GM21737 (cell line): ENCODE data around the gene UBFD1.
"Not testable (repeated sequence)": the region's sequence is repeated elsewhere in the genome, so short reads cannot be mapped to it uniquely, and the experiment has no call there.

ENCODE experiments used
- ATAC-seq: cut with Tn5 transposase; IDR thresholded peaks from one replicate; pipeline ENCODE4 v1.9.1; 2021; ENCODE audit warnings: mild to moderate bottlenecking, moderate library complexity; ENCODE audit not compliant: unreplicated experiment

UBFD1 gene

DNA sequence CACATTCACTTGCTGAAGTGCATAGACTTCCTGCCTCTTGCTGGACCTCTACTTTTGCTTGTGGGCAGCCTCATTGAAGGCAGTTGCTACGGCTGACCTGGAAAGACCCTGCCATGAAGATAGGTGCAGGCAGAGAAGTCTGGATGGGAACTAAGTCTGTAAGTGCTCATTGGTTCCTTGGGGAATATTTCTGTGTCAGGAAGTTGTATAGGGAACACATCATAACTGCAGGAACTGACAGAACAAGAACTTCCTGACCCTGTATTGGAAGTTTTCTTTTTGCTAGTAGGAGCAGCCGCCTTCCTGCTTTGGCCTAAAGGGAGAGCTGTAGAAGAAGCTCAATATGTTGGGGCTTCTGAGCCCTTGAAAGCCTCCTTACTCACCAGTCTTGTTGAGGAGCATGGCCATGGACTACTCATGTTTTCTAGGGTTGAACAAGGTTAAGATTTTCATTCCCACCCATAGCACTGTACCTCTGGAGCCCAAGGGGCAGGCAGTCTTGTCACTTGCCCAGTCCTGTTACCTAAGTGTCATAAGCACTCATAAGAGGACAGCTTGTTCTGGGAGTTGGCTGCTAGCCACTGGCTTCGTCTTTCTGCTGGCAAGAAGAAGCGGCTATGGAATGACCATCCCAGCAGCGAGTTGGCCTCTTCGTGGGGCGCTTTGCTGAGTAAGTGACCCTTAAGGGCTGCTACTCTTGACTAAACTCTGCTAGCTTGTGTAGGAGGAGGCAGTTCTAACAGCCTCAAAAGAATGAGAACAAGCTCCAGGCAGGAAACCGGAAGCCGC, 7.2 kb downstream of the UBFD1 start:
- no peak for ATAC-seq

DNA sequence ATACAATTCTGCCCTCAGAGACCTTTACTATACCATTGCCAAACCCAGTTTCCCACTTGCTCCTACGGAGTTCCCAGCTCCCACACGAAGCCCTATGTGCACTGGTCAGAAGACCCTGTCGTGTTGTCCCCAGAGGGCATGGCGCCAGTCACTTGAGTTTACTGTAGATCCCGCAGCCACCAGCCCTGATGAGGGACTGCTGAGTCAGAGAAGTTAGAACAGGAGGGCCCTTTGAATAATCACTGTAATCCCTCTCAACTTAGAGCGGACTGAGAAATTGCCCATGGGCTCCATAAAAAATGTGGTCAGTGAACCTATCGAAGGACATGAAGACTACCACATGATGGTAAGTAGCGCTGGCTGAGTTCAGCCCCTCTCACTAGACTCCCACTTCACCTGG, 9.2 kb downstream of the UBFD1 start:
- ATAC-seq, result no peak

DNA sequence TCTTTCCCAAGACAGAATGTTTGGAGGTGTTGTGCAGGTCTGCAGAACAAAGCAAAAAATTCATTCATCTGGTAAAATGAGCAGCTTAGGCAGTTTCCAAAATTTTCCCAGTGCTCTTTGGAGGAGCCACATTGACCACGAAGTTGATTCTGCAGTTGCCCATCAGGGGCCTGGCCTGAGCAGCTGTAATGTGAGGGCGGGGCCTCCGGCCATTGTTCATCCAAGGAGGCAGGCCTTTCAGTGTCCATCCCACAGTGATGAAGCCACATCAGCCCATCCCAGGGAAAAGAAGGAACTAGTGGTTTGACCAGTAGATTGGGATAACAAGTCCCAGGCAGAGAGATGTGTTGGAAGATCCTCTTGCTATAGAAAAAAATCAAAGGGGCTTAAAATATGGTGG, 10.1 kb downstream of the UBFD1 start:
- no peak for ATAC-seq

DNA sequence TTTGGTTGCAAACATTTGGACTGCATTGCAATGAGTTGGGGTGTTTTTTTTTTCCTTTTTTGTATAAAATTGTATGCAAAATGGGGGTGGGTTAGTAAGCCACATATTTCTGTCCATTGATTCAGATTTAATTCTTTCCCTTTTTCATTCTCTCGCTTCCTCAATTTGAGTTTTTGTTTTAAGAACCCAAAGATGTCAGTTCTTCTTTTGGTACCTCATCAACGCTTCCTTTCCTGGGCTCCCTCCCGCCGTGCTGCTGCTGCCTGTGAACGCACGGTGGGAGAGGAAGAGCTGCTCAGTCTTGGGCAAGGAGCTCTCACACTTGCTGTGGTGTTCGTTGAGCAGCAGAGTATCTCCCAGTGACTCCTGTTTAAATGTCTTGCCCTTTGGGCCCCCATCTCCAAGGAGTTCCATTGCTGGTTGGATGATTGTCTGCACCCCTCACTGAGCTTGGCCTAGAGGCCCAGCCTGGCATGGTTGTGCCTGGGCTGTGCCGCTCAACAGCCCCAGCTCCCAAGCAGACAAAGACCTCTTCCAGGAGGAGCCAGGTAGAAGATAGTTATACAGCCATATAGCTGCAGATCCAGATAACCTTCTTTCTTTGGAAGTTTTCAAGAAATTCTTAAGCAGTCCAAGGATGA, 13.6 kb downstream of the UBFD1 start:
- no peak for ATAC-seq

DNA sequence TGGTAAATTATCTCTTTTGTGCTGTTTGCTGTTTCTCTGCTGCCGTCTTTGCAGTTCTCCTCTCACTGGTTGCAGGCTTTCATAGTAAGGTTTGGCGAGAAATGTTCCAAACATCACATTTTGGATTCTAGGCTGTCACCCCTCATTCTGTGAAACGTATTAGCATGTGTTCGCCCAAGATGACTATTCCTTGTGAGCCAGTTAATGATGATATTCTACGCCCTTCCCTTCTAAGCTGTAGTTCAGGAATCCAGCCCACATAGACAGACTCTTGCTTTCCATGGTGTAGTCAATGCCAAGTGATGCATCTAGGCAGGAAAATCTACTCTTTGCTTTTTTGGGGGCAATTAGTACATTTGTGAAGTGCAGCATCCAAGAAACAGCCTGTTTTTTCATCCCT, 14.4 kb downstream of the UBFD1 start:
- ATAC-seq, result no peak

DNA sequence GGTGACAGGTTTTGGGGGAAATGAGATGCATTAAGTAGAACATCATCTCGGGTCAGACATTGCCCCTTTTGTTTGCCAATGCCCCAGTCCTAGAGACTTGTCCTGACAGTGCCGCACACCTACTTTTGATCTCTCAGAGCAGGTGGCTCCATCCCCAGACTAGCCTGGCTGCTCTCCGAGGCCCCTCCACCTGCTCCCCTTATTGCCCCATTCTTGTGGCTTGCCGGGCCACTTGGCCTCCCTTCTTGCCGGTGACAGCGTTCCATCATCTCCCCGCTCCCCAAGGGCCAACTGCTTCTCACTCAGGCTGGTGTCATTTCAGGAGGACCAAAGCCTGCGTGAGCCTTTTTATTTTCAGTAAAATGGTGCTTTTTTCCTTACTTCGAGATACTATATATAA, 14.9 kb downstream of the UBFD1 start:
- no peak for ATAC-seq

DNA sequence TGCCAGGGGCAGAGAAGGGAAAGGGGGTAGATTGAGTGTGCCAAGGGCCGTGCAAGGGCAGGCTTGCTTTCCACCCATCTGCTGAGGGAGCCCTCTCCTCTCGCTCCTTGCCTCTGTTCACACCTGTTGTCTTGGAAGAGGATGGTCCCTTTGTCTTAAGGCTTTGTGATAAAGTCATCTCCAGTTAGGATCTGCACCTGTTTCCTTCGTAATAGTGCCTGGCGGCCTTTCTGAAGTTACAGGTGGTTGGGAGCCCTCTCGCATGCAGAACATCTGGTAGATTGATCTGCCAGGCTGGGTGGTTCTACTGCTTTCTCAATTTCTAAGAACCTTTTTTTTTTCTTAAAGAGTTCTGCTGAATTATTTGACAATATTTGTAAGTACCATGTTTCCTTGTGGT, 16.3 kb downstream of the UBFD1 start:
- ATAC-seq, result no peak

DNA sequence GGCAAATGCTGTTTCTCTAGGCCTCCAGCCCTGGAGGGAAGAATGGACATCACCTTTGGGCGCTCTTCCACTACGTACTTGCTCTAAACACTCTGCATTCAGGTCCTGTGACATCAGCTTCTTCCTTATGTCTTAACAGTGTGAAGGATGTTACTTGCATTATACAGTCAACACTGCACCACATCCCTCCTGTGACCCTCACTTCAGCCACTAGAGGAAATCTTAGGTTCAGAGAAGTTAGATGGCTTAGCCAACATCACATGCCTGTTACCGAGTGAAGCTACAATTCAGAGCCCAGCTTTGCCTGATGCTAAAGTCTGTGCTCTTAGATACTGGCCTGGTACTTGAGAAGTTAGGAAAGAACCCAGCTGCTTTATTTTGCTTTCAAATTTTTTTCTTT, 18.3 kb downstream of the UBFD1 start:
- ATAC-seq, result no peak

DNA sequence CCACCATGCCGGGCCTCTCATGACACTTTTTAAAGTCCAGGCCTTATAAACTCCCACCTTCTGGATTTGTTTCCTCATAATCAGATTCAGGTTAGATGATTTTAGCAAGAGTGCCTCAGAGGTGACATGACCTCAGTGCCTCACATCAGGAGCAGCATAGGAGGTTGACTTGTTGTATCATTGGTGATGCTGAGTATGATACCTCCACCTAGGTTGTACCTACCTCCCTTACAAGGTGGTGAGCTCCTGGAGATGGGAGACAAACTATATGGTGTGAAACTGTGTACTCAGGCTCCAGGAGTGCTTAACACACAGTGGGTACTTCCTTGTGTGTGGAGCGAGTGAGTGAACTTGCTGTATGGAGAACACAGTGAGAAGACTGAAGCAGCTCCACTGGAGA, 20.0 kb downstream of the UBFD1 start:
- ATAC-seq, result no peak

DNA sequence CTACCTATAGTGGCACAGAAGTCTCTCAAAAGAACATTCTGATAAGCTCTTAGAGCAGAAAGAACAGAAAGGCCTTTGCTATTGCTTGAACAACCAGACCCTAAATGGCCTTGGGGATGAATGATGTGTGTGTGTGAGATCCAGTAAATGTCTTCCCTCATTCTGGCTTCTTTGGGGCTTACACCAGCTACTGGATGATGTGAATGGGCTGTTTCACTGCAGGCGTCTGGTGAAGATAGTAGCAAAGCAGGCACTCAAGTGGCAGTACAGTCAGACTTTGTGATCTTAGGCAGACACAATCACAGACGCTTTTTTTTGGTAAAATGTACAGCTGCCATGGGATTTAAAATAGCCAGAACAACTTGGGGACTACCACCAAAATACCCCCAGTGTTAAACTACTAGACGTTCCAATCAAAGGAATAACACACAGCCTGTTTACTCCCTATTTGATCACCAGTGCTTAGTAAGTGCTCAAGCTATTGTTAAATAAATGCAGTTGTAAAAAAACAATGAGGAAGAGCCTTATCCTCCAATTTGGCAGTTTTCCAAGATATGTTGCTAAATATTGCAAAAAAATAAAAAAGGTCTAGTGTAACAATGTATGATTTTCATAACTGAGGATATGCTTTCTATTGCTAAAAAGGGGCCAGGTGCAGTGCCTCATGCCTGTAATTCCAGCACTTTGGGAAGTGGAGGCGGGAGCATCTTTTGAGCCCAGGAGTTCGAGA, 20.7 kb downstream of the UBFD1 start:
- ATAC-seq, result no peak

DNA sequence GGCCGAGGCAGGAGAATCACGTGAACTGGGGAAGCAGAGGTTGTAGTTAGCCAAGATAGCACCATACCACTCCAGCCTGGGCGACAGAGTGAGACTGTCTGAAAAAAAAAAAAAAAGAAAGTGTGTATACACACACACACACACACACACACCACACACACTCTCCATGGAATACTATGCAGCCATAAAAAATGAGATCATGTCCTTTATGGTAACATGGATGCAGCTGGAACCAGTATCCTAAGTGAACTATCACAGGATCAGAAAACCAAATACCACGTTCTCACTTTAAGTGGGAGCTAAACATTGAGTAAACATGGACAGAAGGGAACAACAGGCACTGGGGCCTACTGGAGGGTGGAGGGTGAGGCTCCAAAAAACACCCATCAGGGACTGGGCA, 21.8 kb downstream of the UBFD1 start:
- ATAC-seq, result no peak

DNA sequence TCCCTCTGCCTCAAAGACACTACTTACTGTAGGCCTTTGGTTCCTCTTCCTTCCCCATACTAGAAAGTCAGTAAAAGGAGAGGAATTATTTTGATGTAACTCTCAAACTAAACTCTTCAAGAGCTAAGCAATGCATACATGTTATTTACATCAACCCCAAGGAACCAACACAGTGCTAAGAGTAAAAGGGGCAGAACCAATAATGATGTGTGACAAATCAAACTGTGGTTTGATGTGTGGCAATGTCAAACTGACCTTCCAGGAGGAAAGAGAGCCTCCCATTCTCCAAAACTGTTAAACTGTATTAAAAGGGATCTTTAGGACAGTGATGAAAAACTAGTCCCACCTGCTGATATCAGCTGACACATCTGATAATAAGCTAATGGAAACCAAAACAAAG, 22.9 kb downstream of the UBFD1 start:
- ATAC-seq, result no peak

DNA sequence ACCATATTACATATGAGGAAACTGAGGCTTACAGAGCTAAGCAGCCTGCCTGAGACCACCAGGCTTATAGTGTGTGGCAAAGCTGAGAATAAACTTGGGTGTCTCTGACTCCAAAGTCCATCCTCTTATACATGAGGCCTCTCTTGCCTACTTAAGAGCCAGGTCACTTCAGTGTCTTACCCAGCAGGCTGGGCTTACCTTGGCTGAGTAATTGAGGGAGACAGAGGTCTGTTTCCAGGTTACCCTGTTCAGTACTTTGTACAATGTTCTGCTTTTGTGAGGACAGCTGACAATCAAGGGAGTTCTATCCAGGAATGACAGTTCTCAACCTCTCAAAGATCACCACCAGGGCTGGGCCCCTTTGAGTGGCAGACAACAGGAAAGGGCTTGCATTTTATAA, 24.2 kb downstream of the UBFD1 start:
- no peak for ATAC-seq

DNA sequence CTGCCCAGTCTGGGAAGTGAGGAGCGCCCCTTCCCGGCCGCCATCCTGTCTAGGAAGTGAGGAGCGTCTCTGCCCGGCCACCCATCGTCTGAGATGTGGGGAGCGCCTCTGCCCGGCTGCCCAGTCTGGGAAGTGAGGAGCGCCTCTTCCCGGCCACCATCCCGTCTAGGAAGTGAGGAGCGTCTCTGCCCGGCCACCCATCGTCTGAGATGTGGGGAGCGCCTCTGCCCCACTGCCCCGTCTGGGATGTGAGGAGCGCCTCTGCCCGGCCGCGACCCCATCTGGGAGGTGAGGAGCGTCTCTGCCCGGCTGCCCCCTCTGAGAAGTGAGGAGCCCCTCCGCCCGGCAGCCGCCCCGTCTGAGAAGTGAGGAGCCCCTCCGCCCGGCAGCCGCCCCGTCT, 25.7 kb downstream of the UBFD1 start:
- not testable (repeated sequence) for ATAC-seq

DNA sequence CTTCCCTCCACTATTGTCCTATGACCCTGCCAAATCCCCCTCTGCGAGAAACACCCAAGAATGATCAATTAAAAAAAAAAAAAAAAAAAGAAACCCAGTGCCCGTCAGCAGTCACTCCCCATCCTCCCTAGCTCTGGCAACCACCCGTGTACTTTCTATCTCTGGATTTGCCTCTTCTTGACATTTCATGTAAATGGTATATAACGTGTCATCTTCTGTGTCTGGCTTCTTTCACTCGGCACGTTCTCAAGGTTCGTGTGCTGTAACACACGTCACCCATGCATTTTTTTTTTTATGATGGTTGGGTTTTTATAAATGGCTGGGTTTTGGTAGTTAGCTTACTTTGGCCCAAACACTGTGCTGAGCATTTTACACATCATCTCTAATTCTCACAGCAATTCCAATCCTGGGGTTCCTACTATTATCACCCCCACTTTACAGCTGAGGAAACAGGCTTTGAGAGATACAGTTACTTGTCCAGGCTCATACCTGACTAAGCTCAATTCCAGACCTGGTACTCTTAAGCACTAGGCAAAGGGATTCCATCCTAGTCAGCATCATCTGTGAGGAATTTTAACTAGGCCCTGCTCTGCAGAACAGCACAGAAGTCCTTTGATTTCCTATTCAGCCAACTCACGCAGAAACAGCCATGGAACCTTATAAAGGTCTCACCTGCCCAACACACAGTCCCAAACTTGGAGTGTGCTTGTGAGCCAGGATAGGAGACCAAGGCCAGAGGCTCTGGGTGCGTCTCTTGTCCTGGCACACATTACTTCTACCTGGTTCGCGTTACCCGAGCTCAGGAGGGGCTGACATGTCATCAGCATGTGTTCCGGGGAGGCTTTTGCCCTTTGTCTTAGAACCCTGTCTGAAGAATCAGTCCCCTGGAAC, 26.9 kb downstream of the UBFD1 start:
- ATAC-seq, result no peak

DNA sequence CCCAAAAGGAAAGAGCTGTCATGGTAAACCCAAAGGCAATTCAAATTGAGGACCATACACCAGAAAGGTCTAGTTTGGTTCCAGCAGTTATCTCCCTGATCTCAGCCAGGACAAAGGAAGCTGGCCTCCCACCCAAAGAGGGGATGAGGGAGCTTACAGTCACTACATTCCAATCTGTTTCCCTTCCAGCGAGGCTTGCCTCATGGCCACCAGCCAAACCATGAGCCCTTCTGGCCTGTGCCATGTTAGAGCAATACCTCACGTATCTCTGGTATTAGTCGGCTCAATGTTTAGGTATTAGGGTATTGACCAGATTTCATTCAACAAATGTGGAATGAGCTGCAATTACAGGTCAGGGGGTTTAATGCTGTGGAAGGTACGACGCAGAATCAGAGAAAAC, 30.2 kb downstream of the UBFD1 start:
- no peak for ATAC-seq

DNA sequence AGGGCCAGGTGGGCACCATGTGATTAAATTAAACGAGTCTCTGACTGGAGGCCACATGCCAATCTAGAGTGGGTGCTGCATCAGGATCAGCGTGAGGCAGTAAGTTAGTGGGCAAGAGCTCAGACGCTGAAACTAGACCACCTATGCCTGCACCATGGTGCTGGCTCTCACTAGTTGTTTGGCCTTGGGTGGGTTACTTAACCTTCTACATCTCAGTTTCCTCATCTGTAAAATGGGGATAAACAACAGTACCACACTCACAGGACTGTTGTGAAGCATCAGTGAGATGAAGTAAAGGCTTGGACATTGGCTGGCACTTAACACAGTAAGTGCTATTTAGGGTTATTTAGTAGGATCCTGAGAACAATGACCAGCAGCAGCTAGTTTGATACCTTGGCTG, 32.7 kb downstream of the UBFD1 start:
- no peak for ATAC-seq

DNA sequence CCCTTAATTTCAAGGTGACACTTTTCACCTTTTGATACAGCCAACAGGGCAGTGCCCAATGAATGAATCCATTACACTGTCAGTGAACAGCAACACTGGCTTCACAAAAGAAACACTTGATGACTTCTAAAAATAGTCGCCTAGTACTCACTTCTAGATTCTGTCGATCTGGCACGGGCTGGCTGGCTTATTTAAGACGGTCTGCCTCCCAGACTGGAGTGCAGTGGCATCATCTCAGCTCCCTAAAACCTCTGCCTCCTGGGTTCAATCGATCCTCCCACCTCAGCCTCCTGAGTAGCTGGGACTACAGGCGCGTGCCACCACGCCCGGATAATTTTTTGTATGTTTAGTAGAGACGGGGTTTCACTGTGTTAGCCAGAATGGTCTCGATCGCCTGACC, 36.7 kb downstream of the UBFD1 start:
- no peak for ATAC-seq

DNA sequence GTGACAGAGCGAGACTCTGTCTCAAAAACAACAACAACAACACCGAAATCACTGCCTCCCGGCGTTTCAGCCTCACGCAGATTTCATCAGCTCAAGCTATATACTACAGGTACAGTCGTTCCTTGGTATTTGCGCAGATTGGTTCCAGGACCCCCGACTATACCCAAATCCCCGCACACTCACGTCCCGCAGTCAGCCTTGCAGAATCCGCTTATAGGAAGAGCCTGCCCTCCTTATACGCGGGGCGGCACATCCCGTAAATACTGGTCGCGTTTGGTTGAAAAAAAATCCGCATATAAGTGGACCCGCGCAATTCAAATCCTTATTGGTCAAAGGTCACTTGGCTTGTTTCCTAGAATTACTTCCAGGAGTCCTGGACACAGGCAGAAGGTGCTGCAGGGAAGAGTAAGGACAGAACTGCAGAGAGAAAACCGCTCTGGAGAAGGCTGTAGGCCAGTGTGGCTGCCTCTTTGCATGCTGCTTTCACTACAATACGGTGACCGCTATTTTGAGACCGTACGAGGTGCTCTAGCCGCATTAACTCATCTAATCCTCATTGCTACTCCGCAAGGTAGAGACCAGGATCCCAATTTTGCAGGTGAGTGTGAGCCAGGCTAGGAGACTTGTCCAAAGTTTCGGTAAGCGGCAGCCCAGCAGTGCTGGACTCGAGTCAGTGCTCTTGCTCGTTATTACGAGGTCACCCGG, 37.9 kb downstream of the UBFD1 start:
- peak; percentile 3 for ATAC-seq

DNA sequence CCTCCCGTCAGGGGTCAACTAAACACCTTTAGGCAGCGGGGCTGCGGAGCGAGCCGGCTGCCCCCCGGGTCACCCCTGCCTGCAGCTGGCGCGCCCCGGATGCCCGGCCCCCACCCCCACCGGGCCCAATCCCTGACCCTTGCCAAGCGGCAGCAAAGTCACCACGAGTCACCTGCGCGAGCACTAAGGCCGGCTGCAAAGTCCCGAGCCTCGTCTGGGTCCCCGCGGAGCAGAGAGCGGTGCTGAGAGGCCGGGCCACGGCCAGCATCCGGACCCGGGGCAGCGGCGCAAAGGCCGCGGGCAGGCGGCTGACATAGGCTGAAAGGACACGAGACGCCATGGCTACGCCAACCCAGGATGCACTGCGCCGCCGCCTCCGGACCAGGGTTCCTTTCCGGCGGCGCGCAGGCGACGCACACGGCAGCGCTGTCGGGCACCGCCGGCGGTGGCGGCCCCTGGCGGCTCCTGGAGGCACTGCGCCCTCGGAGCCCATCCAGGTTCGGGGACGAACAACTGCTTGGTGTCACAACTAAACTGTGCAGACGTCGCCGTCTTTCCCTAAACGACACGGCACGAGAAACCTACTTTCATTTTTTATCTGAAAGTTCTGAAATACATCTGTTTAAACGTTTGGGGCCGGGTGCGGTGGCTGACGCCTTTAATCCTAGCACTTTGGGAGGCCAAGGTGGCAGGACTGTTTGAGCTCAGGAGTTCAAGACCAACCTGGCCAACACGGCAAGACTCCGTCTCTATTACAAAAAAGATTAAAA, 38.6 kb downstream of the UBFD1 start, which contains the start of gene NDUFAB1:
TSS of gene NDUFAB1 (minus strand) at position 366 of the 770 bp plus-strand sequence. CDS start at position 340, 26 bp downstream.
- peak; percentile 94 for ATAC-seq
